PC-9 (cell line): ENCODE results near the gene OPTN. TPM values are rescaled to one million over a fixed set of nuclear protein-coding genes. Genes with fewer than 3 reads are reported as not detected.
A peak's percentile ranks its signal among the peaks of the same experiment; 100 is the strongest.

Experiments used
- BruUV-seq: library from RNA; stranded (reverse); fragments of 400-500 nt; replicated peaks from 2 replicates; lab custom pipeline; 2021; lab: Mats Ljungman, UMichigan
- CTCF ChIA-PET: fragments of 300-600 bp; sonication (Branson Sonifier 250); formaldehyde crosslinking; loops from one replicate; lab custom pipeline; 2022; ENCODE audit warnings: antibody characterized with exemption; lab: Charles Lee
- POLR2A ChIA-PET: fragments of 300-600 bp; sonication (Branson Sonifier 250); formaldehyde crosslinking; loops from one replicate; lab custom pipeline; 2022; ENCODE audit warnings: antibody characterized with exemption; ENCODE audit not compliant: unreplicated experiment; lab: Charles Lee
- DNase-seq, 2 experiments: peaks; one replicate each; pipeline versions ENCODE4 v3.0.0 to v3.0.0-alpha.2; 2015 to 2022; ENCODE audit warnings: mixed read lengths in 1 of 2
- H2AFZ ChIP-seq: fragments of 200-600 bp; sonication (generic); 2 replicates; pipeline ENCODE4 v1.8.1; 2017; ENCODE audit warnings: antibody characterized with exemption
- H3F3A ChIP-seq: fragments of 200-600 bp; sonication (generic); 2 replicates; pipeline ENCODE4 v1.8.1; 2017; ENCODE audit warnings: antibody characterized with exemption, mild to moderate bottlenecking, low read depth; ENCODE audit not compliant: insufficient read depth
- H3K27ac ChIP-seq: fragments of 200-600 bp; sonication (generic); 2 replicates; pipeline ENCODE4 v1.6.1; 2016; ENCODE audit warnings: mixed run types
- H3K27me3 ChIP-seq: fragments of 200-600 bp; sonication (generic); 2 replicates; pipeline ENCODE4 v1.6.1; 2016; ENCODE audit warnings: low read depth, mixed run types; ENCODE audit not compliant: insufficient read depth
- H3K36me3 ChIP-seq: fragments of 200-600 bp; sonication (generic); 2 replicates; pipeline ENCODE4 v1.6.1; 2016; ENCODE audit warnings: low read depth, mixed run types
- H3K4me1 ChIP-seq: fragments of 200-600 bp; sonication (generic); replicated peaks from 2 replicates; pipeline ENCODE4 v1.6.1; 2016; ENCODE audit warnings: mixed run types; ENCODE audit not compliant: insufficient read depth
- H3K4me2 ChIP-seq: fragments of 200-600 bp; sonication (generic); 2 replicates; pipeline ENCODE4 v1.6.1; 2017; ENCODE audit warnings: mixed run types
- H3K4me3 ChIP-seq: fragments of 200-600 bp; sonication (generic); 2 replicates; pipeline ENCODE4 v1.6.1; 2016; ENCODE audit warnings: mixed run types
- H3K79me2 ChIP-seq: fragments of 200-600 bp; sonication (generic); 2 replicates; pipeline ENCODE4 v1.6.1; 2017; ENCODE audit warnings: low read depth, mixed run types
- H3K9me2 ChIP-seq: fragments of 200-600 bp; sonication (generic); 2 replicates; pipeline ENCODE4 v1.8.1; 2017; ENCODE audit warnings: mild to moderate bottlenecking; ENCODE audit not compliant: insufficient read depth
- H3K9me3 ChIP-seq: fragments of 200-600 bp; sonication (generic); 2 replicates; pipeline ENCODE4 v1.8.1; 2016; ENCODE audit warnings: low read depth; ENCODE audit not compliant: insufficient read depth
- H4K20me1 ChIP-seq: fragments of 200-600 bp; sonication (generic); 2 replicates; pipeline ENCODE4 v1.8.1; 2017; ENCODE audit not compliant: insufficient read depth
- EZH2 ChIP-seq: fragments of 200-600 bp; sonication (generic); IDR thresholded peaks from 2 replicates; pipeline ENCODE4 v1.8.0; 2017; ENCODE audit warnings: antibody characterized with exemption, low read depth
- intact Hi-C: fragments of 100-400 bp; cut with micrococcal nuclease; formaldehyde crosslinking; loops from one replicate; pipeline ENCODE4 v1.10.0; 2022; ENCODE audit not compliant: unreplicated experiment
- total RNA-seq: library from RNA; stranded (reverse); gene quantifications from 2 replicates; pipeline ENCODE4 v1.2.3, GENCODE V29; 2021
- TF ChIP-seq, protein P1 (sequence below): fragments of 200-600 bp; sonication (generic); conservative IDR thresholded peaks from 2 replicates; pipeline ENCODE4 v1.6.1; 2017; ENCODE audit warnings: mixed run types, antibody characterized with exemption, mild to moderate bottlenecking, moderate library complexity

Gene OPTN
- total RNA-seq, 1 experiment from 2014 or later, result 26.6 TPM

DNA sequence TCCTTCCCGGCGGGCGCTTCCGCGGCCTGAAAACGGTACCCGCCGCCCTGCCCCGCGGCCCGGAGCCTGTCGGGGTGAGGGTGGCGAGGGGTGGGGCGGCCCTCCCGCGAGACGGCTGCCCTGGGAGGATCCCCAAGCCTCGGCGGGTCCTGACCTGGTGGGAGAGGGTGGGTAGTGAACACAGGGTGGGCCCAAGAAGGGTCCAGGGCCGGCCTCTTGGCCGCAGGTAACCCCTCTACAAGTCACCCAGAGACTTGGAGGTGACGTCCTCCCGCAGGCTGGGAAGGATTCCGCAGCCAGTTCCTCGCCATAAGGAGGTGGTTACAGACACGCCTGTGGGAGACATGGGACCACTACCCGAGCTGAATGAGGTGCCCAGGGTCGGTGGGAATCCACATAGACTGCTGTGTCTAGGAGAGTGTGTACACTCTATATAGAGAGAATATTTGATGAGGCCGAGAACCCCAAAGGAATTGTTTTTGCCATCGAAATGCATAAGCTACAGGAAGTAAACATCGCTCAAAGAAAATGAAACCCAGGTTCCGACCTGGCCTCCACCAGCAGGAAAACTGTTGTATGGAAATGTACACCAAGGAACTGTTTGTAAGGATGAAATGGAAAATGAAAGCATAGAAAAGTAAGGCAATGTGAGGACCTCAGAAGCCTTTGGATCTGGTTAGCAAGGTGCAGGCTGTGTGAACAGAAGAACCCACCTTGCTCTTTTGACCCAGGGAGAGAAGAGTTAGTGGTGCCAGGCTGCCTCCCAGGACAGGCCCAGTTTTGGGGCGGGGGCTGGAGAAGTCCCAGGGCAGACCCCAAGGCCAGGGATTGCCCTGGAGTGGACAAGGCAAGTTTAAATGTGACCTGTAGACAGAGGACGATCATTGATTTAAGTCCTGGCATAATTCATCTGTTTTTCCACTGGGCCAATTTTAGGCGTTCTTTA is 659 bp downstream of the OPTN start:
- intact Hi-C loops, result no loop called here
- BruUV-seq, result TSS peak; percentile 69
- no peak overlapping the region for H3K27ac ChIP-seq
- TF ChIP-seq EZH2, result no peak
- TF ChIP-seq, protein P1, sequence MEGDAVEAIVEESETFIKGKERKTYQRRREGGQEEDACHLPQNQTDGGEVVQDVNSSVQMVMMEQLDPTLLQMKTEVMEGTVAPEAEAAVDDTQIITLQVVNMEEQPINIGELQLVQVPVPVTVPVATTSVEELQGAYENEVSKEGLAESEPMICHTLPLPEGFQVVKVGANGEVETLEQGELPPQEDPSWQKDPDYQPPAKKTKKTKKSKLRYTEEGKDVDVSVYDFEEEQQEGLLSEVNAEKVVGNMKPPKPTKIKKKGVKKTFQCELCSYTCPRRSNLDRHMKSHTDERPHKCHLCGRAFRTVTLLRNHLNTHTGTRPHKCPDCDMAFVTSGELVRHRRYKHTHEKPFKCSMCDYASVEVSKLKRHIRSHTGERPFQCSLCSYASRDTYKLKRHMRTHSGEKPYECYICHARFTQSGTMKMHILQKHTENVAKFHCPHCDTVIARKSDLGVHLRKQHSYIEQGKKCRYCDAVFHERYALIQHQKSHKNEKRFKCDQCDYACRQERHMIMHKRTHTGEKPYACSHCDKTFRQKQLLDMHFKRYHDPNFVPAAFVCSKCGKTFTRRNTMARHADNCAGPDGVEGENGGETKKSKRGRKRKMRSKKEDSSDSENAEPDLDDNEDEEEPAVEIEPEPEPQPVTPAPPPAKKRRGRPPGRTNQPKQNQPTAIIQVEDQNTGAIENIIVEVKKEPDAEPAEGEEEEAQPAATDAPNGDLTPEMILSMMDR, result no peak
- POLR2A ChIA-PET, result interaction anchor here (0.5 to 0.6 kb wide), 3 partner anchors 20 to 1554 kb away, joined by 10 to 41 read pairs (median 16); no protein-coding TSS in a partner anchor
- H3K27me3 ChIP-seq, result no peaks in the 10 kb centered on the region
- H3K4me3 ChIP-seq, result peak overlapping the region; percentile 70
- peak in 1 of 2 experiments; percentile 26 for DNase-seq
- H2AFZ ChIP-seq, result peak overlapping the region; percentile 93
- no peaks in the 10 kb centered on the region for H3K9me3 ChIP-seq
- no peaks in the 10 kb centered on the region for H3K36me3 ChIP-seq
- H3K9me2 ChIP-seq, result no peaks in the 10 kb centered on the region
- H3K79me2 ChIP-seq, result no peaks in the 10 kb centered on the region
- peak overlapping the region; percentile 87 for H3K4me2 ChIP-seq
- H3F3A ChIP-seq, result peaks cover 7% of the 10 kb centered on the region
- CTCF ChIA-PET, result interaction anchor here (0.6 to 0.7 kb wide), 3 partner anchors 47 to 515 kb away, joined by 4 to 14 read pairs (median 5); no protein-coding TSS in a partner anchor
- H4K20me1 ChIP-seq, result no peaks in the 10 kb centered on the region
- 0 out of 2 replicates have a peak, but pooled peaks cover 3% of the 10 kb centered on the region for H3K4me1 ChIP-seq

DNA sequence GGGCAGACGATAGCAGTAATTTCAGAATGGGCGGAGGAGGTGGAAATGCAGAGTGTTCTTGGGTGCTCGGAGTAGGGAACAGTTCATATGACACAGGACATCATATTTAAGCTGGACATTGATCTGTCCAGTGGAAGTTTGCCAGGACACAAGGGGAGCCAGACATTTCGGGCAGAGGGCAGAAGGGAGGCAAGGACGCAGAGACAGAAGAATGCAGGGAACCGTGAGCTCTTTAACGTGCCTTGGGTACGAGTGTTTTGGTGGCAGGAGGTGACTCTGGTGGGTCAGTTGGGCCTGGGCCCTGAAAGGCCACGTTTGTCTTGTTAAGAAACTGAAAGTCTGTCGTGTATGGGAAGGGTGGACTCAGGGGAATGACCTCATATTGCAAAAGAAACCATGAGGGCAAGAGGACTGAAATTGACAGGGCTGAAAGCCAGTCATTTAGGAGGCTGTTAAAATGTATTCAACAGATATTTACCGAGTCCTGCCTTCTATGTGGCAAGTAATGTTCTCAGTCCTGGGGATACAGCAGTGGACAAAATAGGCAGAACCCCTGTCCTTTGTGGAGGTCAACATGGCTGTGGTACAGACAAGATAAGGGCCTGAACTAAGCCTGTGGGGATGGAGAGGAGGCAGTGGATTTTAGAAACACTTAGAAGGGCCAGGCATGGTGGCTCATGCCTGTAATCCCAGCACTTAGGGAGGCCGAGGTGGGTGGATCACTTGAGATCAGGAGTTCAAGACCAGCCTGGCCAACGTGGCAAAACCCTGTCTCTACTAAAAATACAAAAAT is 2.2 kb downstream of the OPTN start:
- POLR2A ChIA-PET, result interaction anchor here (0.7 kb wide), 1 partner anchor 870 kb away, joined by 4 read pairs; no protein-coding TSS in a partner anchor
- Histone ChIP-seq H3K79me2 (no peaks in the 10 kb centered on the region), H3F3A (peaks cover 7% of the 10 kb centered on the region), H3K27ac (no peak overlapping the region), H2AFZ (no peak overlapping the region), H3K4me2 (no peak overlapping the region), H3K9me2 (no peaks in the 10 kb centered on the region), H3K4me3 (no peak overlapping the region), H4K20me1 (no peaks in the 10 kb centered on the region), H3K27me3 (no peaks in the 10 kb centered on the region), H3K36me3 (no peaks in the 10 kb centered on the region), H3K9me3 (no peaks in the 10 kb centered on the region), H3K4me1 (0 out of 2 replicates have a peak, but pooled peaks cover 3% of the 10 kb centered on the region)
- CTCF ChIA-PET, result no interaction called here
- intact Hi-C loops, result no loop called here
- TF ChIP-seq, protein P1, result no peak
- no peak for TF ChIP-seq EZH2
- no TSS peak for BruUV-seq
- DNase-seq, result no peak

DNA sequence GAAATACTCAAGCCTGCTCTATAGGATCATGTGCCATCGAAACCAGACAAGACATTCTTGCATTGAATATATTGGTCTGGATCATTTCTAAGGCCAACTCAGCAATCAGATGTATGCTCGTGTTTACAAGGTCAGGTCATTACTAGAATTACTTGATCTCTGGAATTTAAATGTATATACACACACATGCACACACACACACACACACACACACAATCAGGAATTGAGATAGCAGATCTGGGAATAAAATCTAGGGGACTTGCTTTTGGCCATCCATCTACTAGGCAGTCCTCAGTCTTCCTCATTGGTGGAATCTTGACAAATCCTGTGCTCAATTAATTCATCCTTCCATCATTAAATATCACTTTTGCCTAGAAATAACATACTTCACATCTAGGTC is 3.6 kb downstream of the OPTN start:
- Histone ChIP-seq H3K27ac (no peak overlapping the region), H3K9me3 (no peaks in the 10 kb centered on the region), H3K4me1 (0 out of 2 replicates have a peak, but pooled peaks cover 3% of the 10 kb centered on the region), H3K4me2 (no peak overlapping the region), H2AFZ (no peak overlapping the region), H3K27me3 (no peaks in the 10 kb centered on the region), H4K20me1 (no peaks in the 10 kb centered on the region), H3K9me2 (no peaks in the 10 kb centered on the region), H3K36me3 (no peaks in the 10 kb centered on the region), H3K4me3 (no peak overlapping the region), H3F3A (peaks cover 4% of the 10 kb centered on the region), H3K79me2 (no peaks in the 10 kb centered on the region)
- no TSS peak for BruUV-seq
- DNase-seq, result no peak
- no peak for TF ChIP-seq EZH2
- TF ChIP-seq, protein P1, result no peak
- POLR2A ChIA-PET, result no interaction called here
- CTCF ChIA-PET, result interaction anchor here (0.7 kb wide), 1 partner anchor 1734 kb away, joined by 14 read pairs; no protein-coding TSS in a partner anchor
- intact Hi-C loops, result no loop called here
